CD4-positive, alpha-beta memory T cell (primary cell): ENCODE measurements around the gene MROH8. TPM values are rescaled to one million over a fixed set of nuclear protein-coding genes. Genes with fewer than 3 reads are reported as not detected.

Experiments used
- polyA plus RNA-seq, 2 donors: library from polyadenylated mRNA; unstranded; fragments of 300-500 nt; fragmentation: Illumina TruSeq; gene quantifications; one replicate each; pipeline ENCODE4 v1.2.3, GENCODE V29; 2021
- total RNA-seq, 2 experiments: library from RNA; stranded (reverse); gene quantifications; one replicate each; pipeline ENCODE4 v1.2.3, GENCODE V29; 2021

MROH8 gene
- total and polyA plus RNA-seq, 4 experiments from 2014 or later = 1.00 to 1.5 (median 1.4) TPM

Other genes starting within 250 kb of the MROH8 start
- gene SAMHD1, start 227.8 kb downstream of the MROH8 start, total RNA-seq = 100 to 1,000 TPM; 216 to 223 TPM
- gene SAMHD1, start 227.8 kb downstream of the MROH8 start, polyA plus RNA-seq = 100 to 1,000 TPM; 291 to 332 TPM
- gene RBL1, start 83.6 kb downstream of the MROH8 start, total RNA-seq = 10 to 100 TPM; 29.9 to 39.6 TPM
- gene RBL1, start 83.6 kb downstream of the MROH8 start, polyA plus RNA-seq = 10 to 100 TPM in 1 of 2 donors, 1 to 10 TPM in 1; 7.0 to 16.6 TPM
- gene RPN2, start 218 bp downstream of the MROH8 start, total RNA-seq = 100 to 1,000 TPM; 125 to 127 TPM
- 100 to 1,000 TPM; 257 to 349 TPM for gene RPN2, start 218 bp downstream of the MROH8 start, polyA plus RNA-seq
- gene GHRH, start 82.3 kb upstream of the MROH8 start, total RNA-seq = not detected
- not detected for gene GHRH, start 82.3 kb upstream of the MROH8 start, polyA plus RNA-seq
- 10 to 100 TPM; 11.1 to 11.9 TPM for gene MANBAL, start 110.1 kb upstream of the MROH8 start, total RNA-seq
- gene MANBAL, start 110.1 kb upstream of the MROH8 start, polyA plus RNA-seq = 10 to 100 TPM; 18.6 to 25.3 TPM
- 1 to 10 TPM; 4.1 to 4.5 TPM for gene SRC, start 166.6 kb upstream of the MROH8 start, total RNA-seq
- gene SRC, start 166.6 kb upstream of the MROH8 start, polyA plus RNA-seq = under 1 TPM; 0.32 to 0.50 TPM